Measurements from ENCODE around the gene MAFB.

DNA sequence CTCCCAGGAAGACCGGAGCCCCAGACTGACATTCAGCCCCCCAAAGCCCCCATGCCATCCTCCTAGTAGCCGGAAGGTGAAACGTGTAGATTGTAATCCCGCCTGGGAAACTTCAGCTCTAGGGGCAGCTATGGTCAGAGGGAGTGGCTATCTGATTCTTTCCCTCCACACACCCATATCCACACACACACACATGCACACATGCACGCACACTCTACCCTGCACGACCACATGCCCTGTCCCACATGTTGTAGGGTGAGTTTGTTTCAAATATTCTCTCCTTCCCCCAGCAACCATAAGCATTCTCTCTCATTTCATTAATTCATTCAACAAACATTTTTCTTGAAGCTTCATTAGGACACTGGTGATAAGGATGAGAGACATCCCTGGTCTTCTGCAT lies 42.2 kb downstream of the MAFB start:
- no peak for TF ChIP-seq ZNF274 (IDR thresholded peaks at IDR 0.05; ENCODE audit: low read depth, low read length)
- TF ChIP-seq YY1 (IDR thresholded peaks at IDR 0.05; ENCODE audit: insufficient read depth, insufficient read length): no peak
- TF ChIP-seq SUZ12 (IDR thresholded peaks at IDR 0.05; ENCODE audit: extremely low read depth, insufficient read depth, insufficient read length): no peak

Data from NT2/D1 (cell line).